GM18520 (cell line): Measurements from ENCODE around the gene REL.
"Not testable (repeated sequence)": the region's sequence is repeated elsewhere in the genome, so short reads cannot be mapped to it uniquely, and the experiment has no call there.

Experiments used
- ATAC-seq: cut with Tn5 transposase; IDR thresholded peaks from one replicate; pipeline ENCODE4 v1.9.1; 2021; ENCODE audit not compliant: unreplicated experiment

Gene REL

GRCh38 chr2:60881047-60881932 lies at the start of gene REL:
REL (plus strand) TSS chr2:60881574; CDS start chr2:60881841, 267 bp downstream.
- ATAC-seq, result peak; percentile 73

DNA sequence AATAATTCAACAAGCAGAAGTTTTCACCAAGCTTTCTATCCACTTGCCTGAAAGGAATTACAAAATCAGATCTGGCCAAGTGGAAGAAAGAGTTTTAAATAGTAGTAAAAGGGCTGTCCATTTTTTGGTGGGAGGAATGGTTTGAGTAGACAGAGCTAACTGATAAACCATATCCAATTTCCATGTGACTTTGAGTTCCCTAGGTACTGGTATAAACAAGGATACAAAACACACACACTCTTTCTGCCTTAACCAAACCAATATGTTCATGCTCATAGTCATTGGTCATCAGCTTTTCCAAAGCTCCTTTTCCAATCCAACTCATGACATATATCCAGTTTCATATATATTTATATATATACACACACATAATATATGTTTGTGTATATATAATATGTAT lies 49.5 kb upstream of the REL start:
- no peak for ATAC-seq

- ATAC-seq, result peak; percentile 27
Measured at GRCh38 chr2:60832621-60833020, 48.8 kb upstream of the REL start.

GRCh38 chr2:60834270-60834717 lies 47.1 kb upstream of the REL start:
- peak; percentile 36 for ATAC-seq

DNA sequence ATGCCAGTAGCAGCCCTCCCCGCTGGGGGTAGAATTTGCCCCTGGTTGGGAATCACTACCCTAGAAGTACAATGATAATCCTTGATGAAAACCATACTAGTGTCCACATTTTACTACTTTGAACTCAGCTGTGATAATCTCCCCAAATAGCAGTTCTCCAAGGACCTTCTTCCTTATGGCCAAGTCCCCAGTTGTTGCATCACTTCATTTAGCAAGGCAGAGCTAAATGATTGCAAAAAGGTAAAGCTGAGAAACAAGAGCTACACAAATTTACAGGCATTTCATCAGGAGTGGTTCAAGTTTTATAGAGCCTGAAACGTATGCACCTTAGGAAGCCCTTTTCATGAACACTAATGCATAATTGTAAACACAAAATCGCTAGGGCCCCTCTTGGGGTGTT lies 44.9 kb upstream of the REL start:
- no peak for ATAC-seq

DNA sequence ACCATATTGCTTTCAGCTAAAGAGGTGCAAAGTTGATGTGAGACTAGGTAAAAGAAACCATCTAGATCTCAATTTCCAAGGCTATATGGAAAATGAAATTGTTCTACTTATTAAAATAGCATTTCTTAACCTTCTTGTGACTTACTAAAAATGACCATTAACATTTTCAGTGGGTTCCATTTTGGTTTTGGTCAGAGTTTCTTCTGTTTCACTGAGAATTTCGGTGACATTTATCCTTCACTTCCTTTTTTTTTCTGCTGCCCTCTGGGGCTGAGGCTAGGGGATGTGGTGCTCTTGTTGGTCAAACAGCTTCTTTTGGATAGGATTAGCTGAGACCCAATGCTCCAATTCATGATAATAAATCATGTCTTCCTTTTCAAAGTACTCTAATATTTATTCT lies 44.3 kb upstream of the REL start:
- ATAC-seq, result no peak

DNA sequence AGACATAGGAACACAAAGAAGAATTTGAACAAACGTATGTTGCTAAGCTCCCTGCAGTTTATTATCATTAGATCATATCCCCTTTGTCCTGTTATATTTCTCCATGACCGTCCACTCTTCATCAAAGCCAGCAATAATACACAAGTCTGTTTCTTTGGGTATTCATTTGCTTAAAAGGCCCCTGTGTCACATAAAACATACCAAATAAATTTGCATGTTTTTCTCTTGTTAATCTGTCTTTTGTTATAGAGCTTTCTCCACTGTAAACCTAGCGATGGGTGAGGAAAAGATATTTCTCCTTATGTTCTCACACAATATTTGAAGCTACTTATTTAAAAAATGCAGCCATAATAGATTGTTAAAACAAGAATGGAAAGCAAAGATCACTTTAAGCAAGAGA lies 42.9 kb upstream of the REL start:
- no peak for ATAC-seq

- ATAC-seq, result peak; percentile 35
Measured at GRCh38 chr2:60839126-60839813, 42.1 kb upstream of the REL start.

GRCh38 chr2:60840880-60841279 lies 40.5 kb upstream of the REL start:
- ATAC-seq, result peak; percentile 42

DNA sequence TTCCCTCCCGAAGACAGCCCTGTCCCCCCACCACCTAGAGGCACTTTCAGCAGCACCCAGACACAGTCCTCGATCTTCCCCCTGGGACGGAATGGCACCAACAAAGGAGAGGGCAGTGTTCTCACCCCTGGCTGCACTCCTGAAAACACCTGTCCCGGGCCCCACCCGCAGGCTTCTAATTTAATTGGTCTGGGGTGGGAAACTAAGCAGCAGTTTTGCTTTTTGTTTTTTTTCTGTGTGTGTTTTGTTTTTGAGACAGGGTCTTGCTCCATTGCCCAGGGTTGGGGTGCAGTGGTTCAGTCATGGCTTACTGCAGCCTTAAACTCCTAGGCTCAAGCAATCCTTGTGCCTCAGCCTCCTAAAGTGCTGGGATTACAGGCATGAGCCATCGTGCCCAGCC lies 38.4 kb upstream of the REL start:
- ATAC-seq, result no peak

GRCh38 chr2:60844105-60844504 lies 37.3 kb upstream of the REL start:
- ATAC-seq, result no peak

GRCh38 chr2:60847854-60848253 lies 33.5 kb upstream of the REL start:
- no peak for ATAC-seq

GRCh38 chr2:60849187-60849586 lies 32.2 kb upstream of the REL start:
- ATAC-seq, result no peak

- no peak for ATAC-seq
Measured at GRCh38 chr2:60852282-60852860, 29.0 kb upstream of the REL start.

DNA sequence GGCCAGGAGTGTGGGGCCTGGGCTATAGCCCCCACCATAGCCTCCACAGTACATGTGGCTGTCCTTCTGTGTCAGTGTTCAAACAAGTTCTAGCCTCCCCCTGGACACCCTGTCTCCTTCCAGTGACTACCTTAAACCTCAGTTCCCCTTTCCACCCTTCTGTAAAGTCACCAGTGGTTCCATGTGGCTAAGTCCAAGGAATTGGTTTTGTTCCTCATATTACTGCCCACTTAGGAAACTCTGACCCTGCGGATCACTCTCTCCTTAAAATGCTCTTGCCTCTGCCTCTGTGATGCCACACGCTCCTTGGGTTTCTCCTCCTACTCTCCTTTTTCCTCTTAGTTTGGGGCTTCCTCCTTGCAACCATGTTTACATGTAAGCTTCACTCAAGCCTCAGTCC lies 27.8 kb upstream of the REL start:
- no peak for ATAC-seq

- ATAC-seq, result no peak
Measured at GRCh38 chr2:60855989-60856669, 25.2 kb upstream of the REL start.

GRCh38 chr2:60857056-60857455 lies 24.3 kb upstream of the REL start:
- no peak for ATAC-seq

DNA sequence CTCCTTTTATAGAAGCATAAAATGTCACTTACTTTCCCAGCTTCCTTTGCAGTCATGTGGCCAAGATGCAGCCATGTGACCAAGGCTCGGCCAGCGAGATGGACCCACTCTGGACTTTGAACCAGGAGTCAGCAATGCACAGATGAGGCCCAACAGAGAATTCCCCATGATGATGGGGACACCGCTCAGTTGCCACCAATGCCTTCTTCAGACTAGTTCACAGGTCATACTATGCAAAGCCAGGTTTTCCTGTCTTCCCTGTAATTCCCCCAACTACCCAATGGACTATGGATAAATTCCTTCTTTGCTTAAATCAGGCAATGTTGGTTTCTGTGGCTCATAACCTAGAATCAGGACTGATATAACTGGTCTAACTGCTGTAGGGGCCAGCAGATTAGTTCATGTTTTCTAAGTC lies 22.5 kb upstream of the REL start:
- no peak for ATAC-seq

- ATAC-seq, result no peak
Measured at GRCh38 chr2:60861736-60862135, 19.6 kb upstream of the REL start.

GRCh38 chr2:60862642-60863041 lies 18.7 kb upstream of the REL start:
- no peak for ATAC-seq

DNA sequence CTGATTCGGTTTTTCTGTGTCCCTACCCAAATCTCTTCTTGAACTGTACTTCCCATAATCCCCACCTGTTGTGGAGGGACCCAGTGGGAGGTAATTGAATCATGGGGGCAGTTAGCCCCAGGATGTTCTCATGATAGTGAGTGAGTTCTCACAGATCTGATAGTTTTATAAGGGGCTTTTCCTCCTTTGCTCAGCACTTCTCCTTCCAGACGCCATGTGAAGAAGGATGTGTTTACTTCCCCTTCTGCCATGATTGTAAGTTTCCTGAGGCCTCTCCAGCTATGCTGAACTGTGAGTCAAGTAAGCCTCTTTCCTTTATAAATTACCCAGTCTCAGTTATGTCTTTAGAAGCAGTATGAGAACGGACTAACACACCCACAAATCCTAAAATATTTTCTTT lies 16.0 kb upstream of the REL start:
- not testable (repeated sequence) for ATAC-seq
